CD4-positive, alpha-beta T cell treated with Interleukin-1 beta for 1 hour (primary cell): ENCODE results near the gene RTEL1.
A peak's percentile ranks its signal among the peaks of the same experiment; 100 is the strongest.
"Not testable (repeated sequence)": the region's sequence is repeated elsewhere in the genome, so short reads cannot be mapped to it uniquely, and the experiment has no call there.

Source experiments
- DNase-seq, 2 donors: peaks; one replicate each; pipeline ENCODE4 v3.0.0-alpha.2; 2020 to 2022

The RTEL1 gene

GRCh38 chr20:63671695-63672094 is 13.6 kb downstream of the RTEL1 start:
- not testable (repeated sequence) for DNase-seq

GRCh38 chr20:63672666-63673065 is 14.6 kb downstream of the RTEL1 start:
- no peak for DNase-seq

DNA sequence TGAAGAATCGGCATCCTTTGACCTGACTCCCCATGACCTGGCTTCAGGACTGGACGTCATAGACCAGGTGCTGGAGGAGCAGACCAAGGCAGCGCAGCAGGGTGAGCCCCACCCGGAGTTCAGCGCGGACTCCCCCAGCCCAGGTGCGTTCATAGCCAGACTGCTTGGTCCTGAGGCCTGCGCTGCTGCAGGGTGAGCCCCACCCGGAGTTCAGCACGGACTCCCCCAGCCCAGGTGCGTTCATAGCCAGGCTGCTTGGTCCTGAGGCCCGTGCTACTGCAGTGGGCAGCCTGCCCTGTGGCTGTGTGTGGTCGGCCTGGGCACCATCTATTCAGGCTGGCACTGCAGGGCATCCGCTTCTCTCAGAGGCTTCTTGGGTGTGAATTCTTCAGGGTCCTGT is 15.8 kb downstream of the RTEL1 start:
- DNase-seq, result no peak

GRCh38 chr20:63675681-63676368 is 17.7 kb downstream of the RTEL1 start:
- DNase-seq, result no peak

- no peak for DNase-seq
Observed at GRCh38 chr20:63678071-63678470, 20.0 kb downstream of the RTEL1 start.

GRCh38 chr20:63678667-63679465 is 20.8 kb downstream of the RTEL1 start:
- DNase-seq, result no peak

DNA sequence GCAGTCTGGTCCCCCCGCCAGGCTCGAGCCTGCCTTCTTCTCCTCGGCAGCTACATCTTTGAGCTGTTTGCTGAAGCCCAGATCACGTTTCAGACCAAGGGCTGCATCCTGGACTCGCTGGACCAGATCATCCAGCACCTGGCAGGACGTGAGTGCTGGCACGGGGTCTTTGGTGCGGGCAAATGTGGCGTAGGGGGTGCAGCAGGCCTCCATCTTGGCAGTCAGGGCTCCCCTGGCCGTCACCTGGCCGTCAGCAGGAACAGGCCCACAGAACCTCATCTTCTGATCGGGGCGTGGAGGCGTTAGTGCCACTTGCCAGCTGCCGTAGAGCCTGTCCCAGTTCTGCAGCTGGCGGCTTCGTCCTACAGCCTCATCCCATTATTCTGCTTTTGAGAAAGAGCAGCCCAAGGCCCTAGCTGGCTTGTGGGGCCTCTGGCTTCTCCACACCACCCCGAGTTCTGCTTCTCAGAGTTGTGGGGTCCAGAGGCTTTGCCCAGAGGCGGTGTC is 21.7 kb downstream of the RTEL1 start:
- no peak for DNase-seq

DNA sequence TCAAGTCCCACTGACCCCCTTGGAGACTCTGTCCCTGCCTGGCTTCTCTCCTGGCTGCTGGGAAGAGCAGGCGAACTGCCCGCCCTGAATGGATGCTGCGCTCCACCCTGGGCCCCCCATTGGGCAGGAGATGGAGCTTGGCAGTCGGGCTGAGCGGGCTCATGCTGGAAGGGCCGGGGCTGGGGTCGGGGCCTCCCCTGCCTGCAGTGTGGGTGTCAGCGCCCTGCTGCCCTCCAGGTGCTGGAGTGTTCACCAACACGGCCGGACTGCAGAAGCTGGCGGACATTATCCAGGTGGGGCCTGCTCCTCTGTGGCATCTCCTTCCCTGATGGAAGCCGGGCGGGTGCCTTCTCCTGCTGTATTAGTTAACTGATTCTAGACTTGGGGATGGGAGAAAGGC is 22.3 kb downstream of the RTEL1 start:
- DNase-seq, result no peak

- no peak for DNase-seq
Observed at GRCh38 chr20:63680857-63681608, 22.9 kb downstream of the RTEL1 start.

GRCh38 chr20:63681609-63682142 is 23.6 kb downstream of the RTEL1 start:
- no peak for DNase-seq

DNA sequence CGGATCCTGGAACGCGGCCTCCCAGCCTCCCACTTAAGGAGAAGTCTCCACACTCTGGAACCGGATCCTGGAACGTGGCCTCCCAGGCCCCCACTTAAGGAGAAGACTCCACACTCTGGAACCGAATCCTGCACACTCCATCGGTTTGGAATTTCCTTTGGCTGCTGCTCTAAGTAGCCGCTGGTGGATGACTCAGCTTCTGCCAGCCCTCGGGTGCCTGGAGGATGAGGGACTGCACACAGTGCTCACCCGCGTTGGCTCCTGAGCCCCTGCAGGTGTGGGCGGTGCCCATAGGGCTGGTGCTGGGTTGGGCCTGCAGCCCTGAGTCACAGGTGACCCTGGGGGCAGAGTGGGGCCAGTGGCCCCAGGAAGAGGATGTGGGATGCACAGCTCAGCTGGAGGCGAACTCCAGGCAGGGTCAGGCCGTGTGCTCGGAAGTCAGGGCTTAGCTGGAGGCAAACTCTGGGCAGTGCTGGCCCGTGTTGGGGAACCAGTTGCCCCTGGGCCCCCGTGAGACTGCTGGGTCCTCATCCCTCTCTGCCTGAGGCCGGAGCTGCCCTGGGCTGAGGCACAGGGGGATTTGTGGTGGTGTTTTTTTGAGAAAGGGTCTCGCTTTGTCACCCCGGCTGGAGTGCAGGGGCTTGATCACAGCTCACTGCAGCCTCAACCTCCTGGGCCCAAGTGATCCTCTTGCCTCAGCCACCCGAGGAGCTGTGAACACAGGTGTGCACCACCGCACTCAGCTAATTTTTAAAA is 24.4 kb downstream of the RTEL1 start:
- DNase-seq, result no peak

DNA sequence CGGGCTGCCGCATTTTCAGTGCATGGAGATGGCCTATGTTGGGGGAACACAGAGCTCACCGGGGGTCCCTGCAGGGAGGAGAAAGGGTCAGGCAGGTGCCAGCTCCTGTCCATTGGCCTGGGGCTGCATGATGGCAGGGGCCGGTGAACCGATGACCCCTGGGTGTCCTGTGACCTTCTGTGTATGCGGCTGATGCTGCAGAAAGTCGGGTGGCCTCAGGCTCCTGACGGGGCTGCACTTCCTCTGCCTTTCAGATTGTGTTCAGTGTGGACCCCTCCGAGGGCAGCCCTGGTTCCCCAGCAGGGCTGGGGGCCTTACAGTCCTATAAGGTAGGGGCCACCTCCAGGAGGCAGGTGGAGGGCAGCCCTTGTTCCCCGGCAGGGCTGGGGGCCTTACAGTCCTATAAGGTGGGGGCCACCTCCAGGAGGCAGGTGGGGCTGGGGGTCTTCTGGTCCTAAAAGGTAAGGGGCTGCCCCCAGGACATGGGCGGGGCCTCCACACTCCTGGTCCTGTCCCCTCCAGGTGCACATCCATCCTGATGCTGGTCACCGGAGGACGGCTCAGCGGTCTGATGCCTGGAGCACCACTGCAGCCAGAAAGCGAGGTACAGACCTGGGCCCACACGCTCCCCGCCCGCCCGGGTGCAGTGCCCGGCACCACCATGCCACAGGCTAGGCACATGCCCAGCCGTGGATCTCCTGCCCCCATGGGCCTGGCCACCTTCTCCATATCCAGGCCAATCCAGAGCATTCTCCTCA is 27.3 kb downstream of the RTEL1 start:
- DNase-seq, result no peak

GRCh38 chr20:63686094-63686491 is 28.0 kb downstream of the RTEL1 start:
- no peak for DNase-seq

- peak; percentile 29 to 79 for DNase-seq
Observed at GRCh38 chr20:63686492-63687321, 28.6 kb downstream of the RTEL1 start.

GRCh38 chr20:63687419-63688178 is 29.5 kb downstream of the RTEL1 start:
- no peak for DNase-seq

GRCh38 chr20:63688228-63689045 is 30.3 kb downstream of the RTEL1 start:
- DNase-seq, result no peak

- DNase-seq, result no peak
Observed at GRCh38 chr20:63689046-63690002, 31.2 kb downstream of the RTEL1 start.
